AG04449 (cell line): Measurements from ENCODE around the gene GPBP1L1.

ENCODE experiments used
- CTCF ChIA-PET: fragments of 350-600 bp; formaldehyde crosslinking; extraction: SDS; loops from one replicate; lab custom pipeline; 2021; ENCODE audit warnings: antibody characterized with exemption; lab: Yijun Ruan, JAX
- POLR2A ChIA-PET: fragments of 400-600, 350-600 bp; formaldehyde crosslinking; extraction: SDS; loops from one replicate; lab custom pipeline; 2020; ENCODE audit warnings: antibody characterized with exemption, inconsistent platforms; lab: Yijun Ruan, JAX
- DNase-seq: peaks from one replicate; pipeline ENCODE4 v3.0.0-alpha.2; 2010; ENCODE audit warnings: low read depth, low spot score
- H3K4me3 ChIP-seq: 2 replicates; pipeline ENCODE4 v1.5.1; 2011; ENCODE audit warnings: low read depth, mild to moderate bottlenecking, control low read depth, low read length
- CTCF ChIP-seq: IDR thresholded peaks from one replicate; pipeline ENCODE4 v1.5.1; 2011; ENCODE audit warnings: mild to moderate bottlenecking, moderate library complexity, low read length, control low read depth, inconsistent platforms; ENCODE audit not compliant: insufficient read depth; ENCODE audit errors: missing control alignments

The GPBP1L1 gene

DNA sequence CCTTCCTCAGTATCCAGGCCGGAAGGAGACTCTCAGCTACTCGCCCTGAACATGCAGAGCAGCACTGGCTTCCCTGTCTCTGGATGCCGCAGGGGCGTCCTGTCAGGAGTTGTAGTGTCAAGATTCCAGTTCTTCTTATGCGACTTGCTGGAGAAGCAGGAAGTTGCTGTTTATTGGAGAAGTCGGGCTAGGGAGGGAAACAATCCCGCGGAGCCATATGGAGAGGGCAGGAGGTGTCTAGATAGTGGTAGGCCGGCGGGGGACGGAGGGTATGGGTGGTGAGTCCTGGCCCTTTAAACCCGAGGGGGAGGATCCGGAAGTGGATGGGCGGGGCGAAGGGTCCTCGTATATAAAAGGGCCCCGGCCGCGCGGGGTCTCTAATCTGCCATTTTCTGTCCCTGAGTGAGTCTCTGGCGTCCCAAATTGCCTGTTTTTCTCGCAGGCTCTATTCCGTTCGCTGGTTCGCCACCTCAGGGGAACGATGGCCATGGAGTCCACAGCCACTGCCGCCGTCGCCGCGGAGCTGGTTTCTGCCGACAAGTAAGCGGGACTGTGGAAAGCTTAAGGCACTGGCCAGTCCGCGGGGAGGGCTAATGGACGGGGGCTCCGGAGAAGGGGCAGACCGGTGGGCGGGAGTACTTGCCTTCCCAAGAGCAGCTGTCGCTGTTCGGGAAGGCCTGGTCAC, 102.5 kb downstream of the GPBP1L1 start, which contains the start of gene NASP:
Gene NASP (plus strand): TSS at position 376 of the 685 bp plus-strand sequence. CDS start 106 bp downstream, at position 482.
- ChIA-PET POLR2A (interaction anchor here (0.5 to 3.2 kb wide), 9 partner anchors 10 to 257 kb away, joined by 3 to 40 read pairs (median 3); partner anchors contain the start of genes GPBP1L1, HPDL and PRDX1), CTCF (interaction anchor here (1.4 to 9.7 kb wide), 4 partner anchors 13 to 299 kb away, joined by 3 to 98 read pairs (median 10); no protein-coding TSS in a partner anchor)
- TF ChIP-seq CTCF, result no peak
- no peak for DNase-seq
- H3K4me3 ChIP-seq, result peak within 1 kb of the TSS; percentile 96

GRCh38 chr1:45583264-45583665, 103.1 kb downstream of the GPBP1L1 start:
- ChIA-PET CTCF (interaction anchor here (1.4 to 9.7 kb wide), 4 partner anchors 13 to 299 kb away, joined by 3 to 98 read pairs (median 10); no protein-coding TSS in a partner anchor), POLR2A (interaction anchor here (0.5 to 3.2 kb wide), 5 partner anchors 9 to 257 kb away, joined by 3 to 40 read pairs (median 3); partner anchors contain the start of genes HPDL and PRDX1)
- TF ChIP-seq CTCF, result no peak
- H3K4me3 ChIP-seq, result peak overlapping the region; percentile 96
- peak; percentile 74 for DNase-seq
